ENCODE measurements around the gene EQTN. TPM values are rescaled to one million over a fixed set of nuclear protein-coding genes. Genes with fewer than 3 reads are reported as not detected.

Gene EQTN
- total and polyA plus RNA-seq, 3 donors from 2014 or later, result 10.5 to 44.9 (median 33.0) TPM

DNA sequence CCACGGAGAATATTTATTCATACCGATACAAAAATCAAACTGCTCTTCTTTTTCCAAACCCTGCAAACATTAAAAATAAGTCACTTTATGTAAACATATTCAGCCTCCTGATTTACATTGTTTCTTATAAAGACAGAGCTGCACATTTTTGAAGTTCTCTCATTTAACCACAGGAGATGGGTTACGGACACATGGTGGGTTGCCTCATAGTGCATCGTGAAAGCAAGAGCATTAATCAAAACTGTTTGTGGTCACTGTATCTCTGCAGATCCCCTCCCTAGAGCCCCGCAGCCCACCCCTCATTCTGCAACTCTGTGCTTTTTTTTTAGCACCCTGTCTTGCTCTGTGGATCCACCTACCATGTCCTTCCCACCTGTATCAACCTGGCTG is 43.3 kb upstream of the EQTN start:
- Histone ChIP-seq H3K4me3 (no peak overlapping the region), H3K27me3 (no peaks in the 10 kb centered on the region), H3K27ac (peak overlapping the region; percentile 43 to 65), H3K4me1 (peaks cover 50% of the 10 kb centered on the region), H3K36me3 (ENCODE audit: low read depth, missing control alignments) (no peaks in the 10 kb centered on the region), H3K9me3 (no peaks in the 10 kb centered on the region)
- TF ChIP-seq, protein P1, sequence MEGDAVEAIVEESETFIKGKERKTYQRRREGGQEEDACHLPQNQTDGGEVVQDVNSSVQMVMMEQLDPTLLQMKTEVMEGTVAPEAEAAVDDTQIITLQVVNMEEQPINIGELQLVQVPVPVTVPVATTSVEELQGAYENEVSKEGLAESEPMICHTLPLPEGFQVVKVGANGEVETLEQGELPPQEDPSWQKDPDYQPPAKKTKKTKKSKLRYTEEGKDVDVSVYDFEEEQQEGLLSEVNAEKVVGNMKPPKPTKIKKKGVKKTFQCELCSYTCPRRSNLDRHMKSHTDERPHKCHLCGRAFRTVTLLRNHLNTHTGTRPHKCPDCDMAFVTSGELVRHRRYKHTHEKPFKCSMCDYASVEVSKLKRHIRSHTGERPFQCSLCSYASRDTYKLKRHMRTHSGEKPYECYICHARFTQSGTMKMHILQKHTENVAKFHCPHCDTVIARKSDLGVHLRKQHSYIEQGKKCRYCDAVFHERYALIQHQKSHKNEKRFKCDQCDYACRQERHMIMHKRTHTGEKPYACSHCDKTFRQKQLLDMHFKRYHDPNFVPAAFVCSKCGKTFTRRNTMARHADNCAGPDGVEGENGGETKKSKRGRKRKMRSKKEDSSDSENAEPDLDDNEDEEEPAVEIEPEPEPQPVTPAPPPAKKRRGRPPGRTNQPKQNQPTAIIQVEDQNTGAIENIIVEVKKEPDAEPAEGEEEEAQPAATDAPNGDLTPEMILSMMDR (IDR thresholded peaks at IDR 0.05), result no peak
- TF ChIP-seq POLR2A (IDR thresholded peaks at IDR 0.05), result no peak
- DNase-seq, result no peak
- WGBS, 2 donors, result 56% methylated on average over 5 of the region's 5 CpGs
- intact Hi-C loops (cut with DNase I; ENCODE audit: low total_unique reads), result no loop called here

DNA sequence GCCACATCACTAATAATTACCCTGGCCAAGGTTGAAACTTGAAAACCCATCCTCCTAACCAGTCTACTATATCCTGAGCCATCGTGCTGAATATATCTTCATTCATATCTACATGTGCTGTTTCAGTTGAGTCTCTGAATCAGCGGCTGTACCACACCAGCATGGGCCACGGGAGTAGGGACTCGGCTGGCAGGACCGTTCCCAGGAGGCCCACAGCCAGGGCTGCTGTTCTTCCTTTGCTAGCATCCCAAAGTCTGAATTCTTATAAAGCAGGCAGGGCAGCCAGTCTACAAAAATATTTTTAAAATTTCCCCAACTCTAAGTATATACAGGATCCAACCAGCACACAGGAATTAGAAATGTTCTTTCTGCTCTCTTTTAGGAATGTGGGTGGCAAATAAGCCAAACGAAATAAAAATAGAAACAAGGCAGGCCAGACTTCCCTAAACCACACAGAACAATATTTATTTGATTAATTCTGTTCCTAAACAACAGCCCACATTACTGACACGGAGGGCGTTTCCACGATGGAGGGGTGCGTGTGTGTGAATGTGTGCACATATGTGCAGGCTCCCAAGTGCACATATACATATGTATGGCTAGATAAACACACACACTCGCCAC is 42.8 kb upstream of the EQTN start:
- no peak for DNase-seq
- H3K4me1 ChIP-seq, result peaks cover 50% of the 10 kb centered on the region
- no peaks in the 10 kb centered on the region for H3K36me3 ChIP-seq (ENCODE audit: low read depth, missing control alignments)
- TF ChIP-seq, protein P1 (IDR thresholded peaks at IDR 0.05), result no peak
- TF ChIP-seq POLR2A (IDR thresholded peaks at IDR 0.05), result no peak
- no peak overlapping the region for H3K4me3 ChIP-seq
- no peaks in the 10 kb centered on the region for H3K27me3 ChIP-seq
- peak overlapping the region; percentile 43 to 65 for H3K27ac ChIP-seq
- no peaks in the 10 kb centered on the region for H3K9me3 ChIP-seq
- intact Hi-C loops (cut with DNase I; ENCODE audit: low total_unique reads), result no loop called here
- 51 to 53% methylated on average over 11 of the region's 11 CpGs for WGBS, 2 donors

DNA sequence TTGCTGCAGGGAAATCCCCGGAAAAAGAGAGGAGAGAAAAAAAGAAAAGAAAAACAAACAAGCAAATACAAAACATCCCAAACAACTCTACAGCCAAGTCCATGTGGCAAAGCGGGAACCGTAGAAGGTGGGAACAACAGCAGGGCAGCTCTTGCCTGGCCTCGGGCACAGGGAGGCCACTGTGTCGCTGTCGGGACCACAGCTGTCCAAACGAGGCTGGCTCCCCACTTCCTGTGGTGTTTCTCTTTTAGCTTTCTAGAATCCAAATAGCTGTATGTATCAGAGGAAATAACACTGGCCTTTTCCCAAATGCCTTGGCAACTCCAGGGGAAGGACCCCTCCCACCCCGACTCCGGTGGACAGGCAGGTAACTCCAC is 41.6 kb upstream of the EQTN start:
- no peak for DNase-seq
- no peaks in the 10 kb centered on the region for H3K9me3 ChIP-seq
- WGBS, 2 donors, result 32 to 53% methylated on average over 8 to 9 of the region's 9 CpGs
- intact Hi-C loops (cut with DNase I; ENCODE audit: low total_unique reads), result no loop called here
- H3K4me1 ChIP-seq, result peaks cover 50% of the 10 kb centered on the region
- H3K27me3 ChIP-seq, result no peaks in the 10 kb centered on the region
- peak overlapping the region; percentile 43 to 46 for H3K27ac ChIP-seq
- no peak for TF ChIP-seq POLR2A (IDR thresholded peaks at IDR 0.05)
- TF ChIP-seq, protein P1 (IDR thresholded peaks at IDR 0.05), result no peak
- H3K36me3 ChIP-seq (ENCODE audit: low read depth, missing control alignments), result no peaks in the 10 kb centered on the region
- H3K4me3 ChIP-seq, result no peak overlapping the region

DNA sequence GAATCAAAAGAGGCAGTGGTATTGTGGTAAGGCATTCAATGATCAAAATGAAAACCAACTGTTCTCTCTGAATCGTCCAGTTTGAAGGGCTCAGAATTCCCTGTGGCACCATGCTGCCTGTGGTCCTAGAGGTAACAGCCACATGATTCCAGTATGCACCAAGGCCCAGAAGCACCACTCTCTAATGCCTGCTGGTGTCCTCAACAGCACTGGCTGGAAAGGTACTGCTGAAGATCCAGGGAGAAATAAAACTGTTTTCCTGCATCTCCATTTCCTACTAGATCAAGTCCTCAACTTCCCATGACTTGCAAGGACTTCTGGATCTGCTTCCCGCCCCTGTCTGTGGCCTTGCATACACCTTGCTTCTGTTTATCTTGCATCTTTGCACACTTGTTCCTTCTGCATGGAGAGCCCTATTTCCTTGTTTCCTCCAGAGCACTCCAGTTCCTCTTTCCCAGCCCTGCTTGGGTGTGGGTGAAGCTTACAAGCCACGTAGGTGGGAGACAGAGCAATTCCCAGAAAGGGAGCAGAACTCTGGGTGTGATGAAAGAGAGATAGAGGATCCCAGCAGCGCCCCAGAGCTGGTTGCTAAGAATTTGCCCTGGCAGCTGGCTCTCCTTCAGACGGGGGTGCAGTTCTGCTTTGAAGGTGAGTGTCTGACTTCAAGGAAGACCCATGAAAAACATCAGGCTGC is 41.0 kb upstream of the EQTN start:
- Histone ChIP-seq H3K4me3 (no peak overlapping the region), H3K27me3 (no peaks in the 10 kb centered on the region), H3K36me3 (ENCODE audit: low read depth, missing control alignments) (no peaks in the 10 kb centered on the region), H3K27ac (peak overlapping the region; percentile 43 to 46), H3K4me1 (peaks cover 52% of the 10 kb centered on the region), H3K9me3 (no peaks in the 10 kb centered on the region)
- WGBS, 2 donors, result 50% methylated on average over 5 of the region's 5 CpGs
- intact Hi-C loops (cut with DNase I; ENCODE audit: low total_unique reads), result no loop called here
- no peak for DNase-seq
- TF ChIP-seq POLR2A (IDR thresholded peaks at IDR 0.05), result no peak
- TF ChIP-seq, protein P1 (IDR thresholded peaks at IDR 0.05), result no peak

DNA sequence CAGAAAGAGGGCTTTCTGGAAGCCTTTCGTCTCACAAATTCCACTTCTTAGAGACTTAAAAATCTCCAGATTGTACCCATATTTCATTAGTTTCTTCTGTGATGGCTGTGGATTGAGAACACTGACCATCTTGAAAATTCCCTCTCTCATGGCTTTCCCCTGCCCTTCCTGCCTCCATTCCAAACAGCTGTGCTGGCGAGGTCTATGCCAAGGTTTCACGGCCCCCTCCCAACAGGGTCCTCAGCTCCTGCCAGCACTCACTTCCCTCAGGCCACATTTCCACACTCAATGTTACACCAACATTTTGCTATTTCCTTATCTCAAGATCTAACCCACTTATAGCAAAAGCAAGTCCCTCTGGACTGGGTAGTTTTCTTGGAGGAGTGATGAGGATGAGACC is 40.3 kb upstream of the EQTN start:
- no peaks in the 10 kb centered on the region for H3K36me3 ChIP-seq (ENCODE audit: low read depth, missing control alignments)
- peak overlapping the region; percentile 26 to 43 for H3K27ac ChIP-seq
- intact Hi-C loops (cut with DNase I; ENCODE audit: low total_unique reads), result no loop called here
- no peaks in the 10 kb centered on the region for H3K27me3 ChIP-seq
- peaks cover 52% of the 10 kb centered on the region for H3K4me1 ChIP-seq
- TF ChIP-seq POLR2A (IDR thresholded peaks at IDR 0.05), result no peak
- TF ChIP-seq, protein P1 (IDR thresholded peaks at IDR 0.05), result no peak
- no peak overlapping the region for H3K4me3 ChIP-seq
- 72 to 80% methylated on average over 3 of the region's 3 CpGs for WGBS, 2 donors
- no peaks in the 10 kb centered on the region for H3K9me3 ChIP-seq
- DNase-seq, result no peak

All from testis (tissue), 3 donors.